K562 (cell line): Measurements from ENCODE around the gene ZNF652. TPM values are rescaled to one million over a fixed set of nuclear protein-coding genes. Genes with fewer than 3 reads are reported as not detected.

ENCODE experiments used
- CREBBP ChIP-seq: IDR thresholded peaks from one replicate; pipeline ENCODE4 v1.6.1; 2012; ENCODE audit warnings: low read depth, mild to moderate bottlenecking, control low read depth, inconsistent platforms, low read length
- E2F5 ChIP-seq: sonication (generic); formaldehyde crosslinking; IDR thresholded peaks from 2 replicates; pipeline ENCODE4 v1.8.0; 2022; ENCODE audit warnings: mild to moderate bottlenecking, missing genetic modification reagents
- GABPA ChIP-seq: fragments of 200-800 bp; sonication (Bioruptor generic); conservative IDR thresholded peaks from 2 replicates; pipeline ENCODE4 v1.6.1; 2016; ENCODE audit warnings: low read depth, missing genetic modification characterization, missing compliant biosample characterization
- HDAC8 ChIP-seq: fragments of 450-650 bp; IDR thresholded peaks from 2 replicates; pipeline ENCODE4 v1.6.1; 2016; ENCODE audit warnings: mild to moderate bottlenecking, missing genetic modification characterization, moderate library complexity, missing compliant biosample characterization
- MNT ChIP-seq, 2 experiments: fragments of 450-650 bp; conservative IDR thresholded peaks; 2 replicates each; pipeline ENCODE4 v1.6.1; 2017; ENCODE audit warnings: mild to moderate bottlenecking in 2 of 2, moderate library complexity in 2 of 2
- MTA3 ChIP-seq: fragments of 450-650 bp; formaldehyde crosslinking; IDR thresholded peaks from 2 replicates; pipeline ENCODE4 v1.6.1; 2017; ENCODE audit warnings: mild to moderate bottlenecking, borderline replicate concordance
- NRF1 ChIP-seq, 2 experiments: fragments of 450-650 bp; IDR thresholded peaks in 1 of 2; conservative IDR thresholded peaks in 1 of 2; 2 replicates each; pipeline ENCODE4 v1.6.1; 2014; ENCODE audit warnings: mild to moderate bottlenecking in 2 of 2
- PCBP1 ChIP-seq: fragments of 200-400 bp; formaldehyde crosslinking; IDR thresholded peaks from 2 replicates; pipeline ENCODE4 v1.6.1; 2018; ENCODE audit warnings: mild to moderate bottlenecking, low read depth, low read length; ENCODE audit not compliant: poor library complexity, severe bottlenecking
- POLR3A ChIP-seq: IDR thresholded peaks from 2 replicates; pipeline ENCODE4 v1.6.1; 2011; ENCODE audit warnings: borderline replicate concordance, mild to moderate bottlenecking, moderate library complexity; ENCODE audit not compliant: insufficient read length, insufficient read depth; ENCODE audit errors: extremely low read depth
- SP2 ChIP-seq: IDR thresholded peaks from 2 replicates; pipeline ENCODE4 v1.6.1; 2011; ENCODE audit warnings: mild to moderate bottlenecking, low read depth, low read length, moderate library complexity; ENCODE audit not compliant: poor library complexity, severe bottlenecking; ENCODE audit errors: extremely low read depth
- TCF15 ChIP-seq: fragments of 250-450 bp; sonication (Bioruptor Pico); IDR thresholded peaks from 2 replicates; pipeline ENCODE4 v1.8.0; 2022; ENCODE audit warnings: moderate library complexity, mild to moderate bottlenecking, inconsistent platforms
- ZBTB17 ChIP-seq: fragments of 450-650 bp; formaldehyde crosslinking; IDR thresholded peaks from 2 replicates; pipeline ENCODE4 v1.4.0; 2020; ENCODE audit warnings: mild to moderate bottlenecking
- ZNF146 ChIP-seq: IDR thresholded peaks from one replicate; pipeline ENCODE4 v1.6.1; 2018; ENCODE audit warnings: missing compliant biosample characterization; ENCODE audit not compliant: unreplicated experiment
- ZNF175 ChIP-seq: fragments of 200-800 bp; sonication (Bioruptor generic); IDR thresholded peaks from 2 replicates; pipeline ENCODE4 v1.6.1; 2016; ENCODE audit warnings: low read depth, mild to moderate bottlenecking, missing genetic modification characterization, missing compliant biosample characterization
- ZNF507 ChIP-seq: conservative IDR thresholded peaks from 2 replicates; pipeline ENCODE4 v1.6.1; 2017; ENCODE audit warnings: missing genetic modification characterization, missing compliant biosample characterization
- ZSCAN32 ChIP-seq: fragments of 450-650 bp; formaldehyde crosslinking; IDR thresholded peaks from 2 replicates; pipeline ENCODE4 v1.4.0; 2020; ENCODE audit warnings: mild to moderate bottlenecking, moderate library complexity
- polyA plus RNA-seq, 8 experiments: library from polyadenylated mRNA; depleted of rRNA in 4 of 8; stranded (reverse) in 5 of 8; unstranded in 3 of 8; fragments of >200 nt; fragmentation: Nextera tagmentation in 2 of 8; fragmentation: Illumina TruSeq in 1 of 8; extraction: Ambion mirVana in 2 of 8; extraction: Trizol in 1 of 8; gene quantifications; 2 replicates each; pipeline versions ENCODE4 v1.2.1 to v1.2.3, GENCODE V29; 2011 to 2014; ENCODE audit warnings: inconsistent platforms in 1 of 8, missing spikeins in 1 of 8
- total RNA-seq, 7 experiments: library from RNA; depleted of rRNA in 6 of 7; stranded (reverse); fragments of >200 nt in 6 of 7; fragmentation: Illumina TruSeq in 2 of 7; extraction: Trizol in 2 of 7; gene quantifications; 2 replicates each; pipeline versions ENCODE4 v1.2.1 to v1.2.3, GENCODE V29; 2011 to 2021; ENCODE audit warnings: low replicate concordance in 1 of 7
- TF ChIP-seq, protein P1 (sequence below), 2 experiments: IDR thresholded peaks in 1 of 2; conservative IDR thresholded peaks in 1 of 2; 2 replicates each; pipeline ENCODE4 v1.6.1; 2016; ENCODE audit warnings: low read depth in 2 of 2, mild to moderate bottlenecking in 1 of 2, missing compliant biosample characterization in 1 of 2, missing genetic modification characterization in 1 of 2, moderate library complexity in 1 of 2
- TF ChIP-seq, protein P2 (sequence below): fragments of 450-650 bp; formaldehyde crosslinking; IDR thresholded peaks from 2 replicates; pipeline ENCODE4 v1.4.0; 2020; ENCODE audit warnings: mild to moderate bottlenecking, mixed read lengths
- TF ChIP-seq, protein P3 (sequence below): fragments of 450-650 bp; IDR thresholded peaks from 2 replicates; pipeline ENCODE4 v1.6.1; 2016

ZNF652 gene
- total and polyA plus RNA-seq, 9 of the 15 experiments (the other 6 are each of a cell fraction or from before 2014, with no cell fraction given), result 5.1 to 15.5 (median 7.8) TPM

DNA sequence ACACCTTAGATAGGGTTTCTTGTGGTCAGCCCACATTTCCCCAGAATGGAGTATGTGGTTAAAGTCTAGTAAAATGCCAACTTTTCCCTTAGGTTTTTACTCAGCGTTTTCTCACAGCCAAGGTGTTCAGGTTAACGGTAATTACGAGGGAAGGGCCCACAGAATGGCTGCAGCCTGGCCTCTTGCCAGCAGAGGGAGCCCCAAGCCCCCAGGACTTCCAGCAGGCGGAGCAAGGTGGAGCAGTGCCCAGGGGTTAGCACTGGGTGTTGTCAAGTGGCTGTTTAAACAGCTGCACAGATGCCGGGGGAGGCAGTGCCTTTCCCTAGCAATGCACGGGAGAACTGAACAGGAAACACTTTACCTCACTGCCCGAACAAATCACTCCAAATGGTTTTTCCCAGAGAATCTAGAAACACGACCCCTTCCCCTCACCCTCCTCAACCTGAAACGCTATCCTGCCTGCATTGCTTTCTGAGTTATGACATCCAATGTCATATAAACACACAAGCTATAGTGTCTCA is 46.0 kb upstream of the ZNF652 start (continued):
- TF ChIP-seq POLR3A (no peak), SP2 (no peak), CREBBP (no peak), GABPA (tag) (no peak), ZBTB17 (CRISPR knock-in tag) (no peak), ZSCAN32 (no peak), ZNF507 (tag) (no peak), MNT (conservative IDR thresholded peaks at IDR 0.05) (no peak), TCF15 (CRISPR knock-in tag) (no peak), ZNF146 (CRISPR knock-in tag) (no peak), NRF1 (conservative IDR thresholded peaks at IDR 0.05 in 1 of 2, IDR thresholded peaks at IDR 0.05 in 1 of 2) (no peak), MTA3 (no peak), HDAC8 (tag) (no peak), E2F5 (CRISPR knock-in tag) (no peak), ZNF175 (CRISPR knock-in tag) (no peak), PCBP1 (no peak)
- TF ChIP-seq, protein P1, sequence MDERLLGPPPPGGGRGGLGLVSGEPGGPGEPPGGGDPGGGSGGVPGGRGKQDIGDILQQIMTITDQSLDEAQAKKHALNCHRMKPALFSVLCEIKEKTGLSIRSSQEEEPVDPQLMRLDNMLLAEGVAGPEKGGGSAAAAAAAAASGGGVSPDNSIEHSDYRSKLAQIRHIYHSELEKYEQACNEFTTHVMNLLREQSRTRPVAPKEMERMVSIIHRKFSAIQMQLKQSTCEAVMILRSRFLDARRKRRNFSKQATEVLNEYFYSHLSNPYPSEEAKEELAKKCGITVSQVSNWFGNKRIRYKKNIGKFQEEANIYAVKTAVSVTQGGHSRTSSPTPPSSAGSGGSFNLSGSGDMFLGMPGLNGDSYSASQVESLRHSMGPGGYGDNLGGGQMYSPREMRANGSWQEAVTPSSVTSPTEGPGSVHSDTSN (CRISPR knock-in tag; IDR thresholded peaks at IDR 0.05; ENCODE audit: low read depth), result no peak
- TF ChIP-seq, protein P1 (tag; conservative IDR thresholded peaks at IDR 0.05; ENCODE audit: low read depth), result no peak
- TF ChIP-seq, protein P2, sequence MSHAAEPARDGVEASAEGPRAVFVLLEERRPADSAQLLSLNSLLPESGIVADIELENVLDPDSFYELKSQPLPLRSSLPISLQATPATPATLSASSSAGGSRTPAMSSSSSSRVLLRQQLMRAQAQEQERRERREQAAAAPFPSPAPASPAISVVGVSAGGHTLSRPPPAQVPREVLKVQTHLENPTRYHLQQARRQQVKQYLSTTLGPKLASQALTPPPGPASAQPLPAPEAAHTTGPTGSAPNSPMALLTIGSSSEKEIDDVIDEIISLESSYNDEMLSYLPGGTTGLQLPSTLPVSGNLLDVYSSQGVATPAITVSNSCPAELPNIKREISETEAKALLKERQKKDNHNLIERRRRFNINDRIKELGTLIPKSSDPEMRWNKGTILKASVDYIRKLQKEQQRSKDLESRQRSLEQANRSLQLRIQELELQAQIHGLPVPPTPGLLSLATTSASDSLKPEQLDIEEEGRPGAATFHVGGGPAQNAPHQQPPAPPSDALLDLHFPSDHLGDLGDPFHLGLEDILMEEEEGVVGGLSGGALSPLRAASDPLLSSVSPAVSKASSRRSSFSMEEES (CRISPR knock-in tag), result no peak
- TF ChIP-seq, protein P3, sequence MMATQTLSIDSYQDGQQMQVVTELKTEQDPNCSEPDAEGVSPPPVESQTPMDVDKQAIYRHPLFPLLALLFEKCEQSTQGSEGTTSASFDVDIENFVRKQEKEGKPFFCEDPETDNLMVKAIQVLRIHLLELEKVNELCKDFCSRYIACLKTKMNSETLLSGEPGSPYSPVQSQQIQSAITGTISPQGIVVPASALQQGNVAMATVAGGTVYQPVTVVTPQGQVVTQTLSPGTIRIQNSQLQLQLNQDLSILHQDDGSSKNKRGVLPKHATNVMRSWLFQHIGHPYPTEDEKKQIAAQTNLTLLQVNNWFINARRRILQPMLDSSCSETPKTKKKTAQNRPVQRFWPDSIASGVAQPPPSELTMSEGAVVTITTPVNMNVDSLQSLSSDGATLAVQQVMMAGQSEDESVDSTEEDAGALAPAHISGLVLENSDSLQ, result no peak
